HG02973 (cell line): ENCODE measurements around the gene PM20D2.

ENCODE experiments used
- ATAC-seq: cut with Tn5 transposase; IDR thresholded peaks from one replicate; pipeline ENCODE4 v1.9.1; 2021; ENCODE audit warnings: moderate library complexity; ENCODE audit not compliant: unreplicated experiment

The PM20D2 gene

DNA sequence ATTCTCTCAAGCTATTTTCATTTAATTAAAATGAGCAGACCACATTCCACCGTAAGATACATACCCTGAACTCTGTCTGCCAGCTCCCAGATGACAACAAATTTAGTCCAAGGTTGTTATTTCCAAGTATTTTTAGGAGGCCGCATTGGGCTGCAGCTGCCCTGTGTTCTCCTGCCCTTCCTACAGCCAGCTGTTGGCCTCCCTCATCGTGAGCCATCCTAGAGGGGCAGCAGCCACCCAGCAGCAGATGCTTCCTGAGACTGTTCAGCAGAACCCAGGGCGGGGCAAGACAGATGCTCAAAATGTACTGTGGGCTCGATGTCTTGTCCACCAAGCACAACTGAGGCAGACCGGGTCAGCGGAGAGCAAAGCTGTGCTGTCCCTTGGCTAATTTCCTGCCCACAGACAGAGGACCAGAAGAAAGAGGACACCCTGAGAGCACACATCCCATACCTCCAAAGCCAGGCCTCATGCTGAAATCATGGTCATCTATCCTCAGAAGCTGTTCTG lies 54.9 kb downstream of the PM20D2 start:
- ATAC-seq: no peak

DNA sequence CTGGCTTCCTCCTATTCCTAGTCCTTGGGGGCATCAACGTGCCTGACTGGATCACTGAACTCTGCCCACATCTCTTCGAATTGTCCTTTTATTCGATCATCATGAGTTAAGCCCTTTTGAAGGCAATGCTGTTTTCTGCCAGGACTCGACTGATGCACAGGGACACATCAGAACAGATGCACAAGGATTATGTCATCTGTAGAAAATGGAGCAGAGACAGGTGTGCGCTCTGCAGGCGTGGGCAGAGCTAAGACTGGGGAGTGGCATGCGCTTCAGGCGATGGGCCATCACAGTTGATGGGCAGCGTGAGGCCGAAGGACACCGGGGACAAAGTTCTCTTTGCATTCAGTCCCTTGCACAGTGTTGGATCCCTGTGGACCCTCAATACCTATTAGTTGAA lies 58.2 kb downstream of the PM20D2 start:
- ATAC-seq: no peak

DNA sequence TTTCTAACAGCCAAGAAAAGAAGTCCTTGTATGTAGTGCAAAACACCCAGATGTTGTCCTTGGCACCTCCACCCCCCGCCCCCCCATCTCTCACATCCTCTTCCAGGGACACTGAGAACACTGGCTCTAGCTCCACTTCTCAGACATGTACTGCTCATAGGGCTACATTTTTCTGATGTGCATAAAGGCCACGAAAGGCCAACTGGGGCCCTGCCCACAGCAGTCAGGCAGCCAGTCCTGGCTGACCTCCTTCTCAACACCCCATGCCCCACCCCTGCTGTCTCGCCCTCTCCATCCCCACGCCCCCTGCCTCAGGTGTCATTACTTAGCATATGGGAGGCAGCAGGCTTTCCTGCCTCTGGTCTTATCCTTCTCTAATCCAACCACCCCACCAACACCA lies 60.0 kb downstream of the PM20D2 start:
- ATAC-seq: no peak

DNA sequence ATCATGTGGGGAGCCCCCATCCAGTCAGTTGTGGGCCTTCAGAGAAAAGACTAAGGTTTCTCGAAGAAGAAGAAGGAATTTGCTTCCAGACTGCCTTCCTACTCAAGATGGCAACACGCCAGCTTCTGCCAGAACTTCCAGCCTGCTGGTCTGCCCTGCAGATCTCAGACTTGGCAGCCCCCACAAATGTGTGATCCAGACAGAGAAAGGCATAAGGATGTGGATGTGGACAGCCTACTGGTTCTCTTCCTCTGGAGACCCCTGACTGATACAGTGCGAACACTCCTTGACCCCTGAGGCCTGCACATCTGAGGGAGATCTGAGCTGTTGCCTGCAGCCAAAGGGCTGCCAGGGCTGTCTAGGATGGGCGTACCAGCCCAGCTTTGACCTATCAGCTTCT lies 62.7 kb downstream of the PM20D2 start:
- no peak for ATAC-seq

DNA sequence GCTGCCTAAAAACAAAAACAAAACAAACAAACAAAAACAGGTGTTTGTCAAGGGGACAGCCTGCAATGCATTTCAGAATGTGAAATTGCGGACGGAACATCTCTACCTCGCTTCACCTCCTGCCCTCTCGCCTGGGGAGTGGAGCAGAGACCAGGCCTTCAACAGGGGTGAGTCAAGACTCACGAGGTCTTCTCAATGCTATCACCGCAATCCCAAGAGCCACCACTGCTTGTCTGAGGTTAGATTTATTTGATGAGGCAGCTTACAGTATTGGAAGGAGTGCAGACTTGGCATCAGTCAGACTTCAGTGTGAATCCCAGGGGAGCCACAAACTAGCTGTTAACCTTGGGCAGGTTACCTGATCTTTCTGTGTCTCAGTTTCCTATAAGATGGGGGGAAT lies 63.6 kb downstream of the PM20D2 start:
- ATAC-seq: no peak

DNA sequence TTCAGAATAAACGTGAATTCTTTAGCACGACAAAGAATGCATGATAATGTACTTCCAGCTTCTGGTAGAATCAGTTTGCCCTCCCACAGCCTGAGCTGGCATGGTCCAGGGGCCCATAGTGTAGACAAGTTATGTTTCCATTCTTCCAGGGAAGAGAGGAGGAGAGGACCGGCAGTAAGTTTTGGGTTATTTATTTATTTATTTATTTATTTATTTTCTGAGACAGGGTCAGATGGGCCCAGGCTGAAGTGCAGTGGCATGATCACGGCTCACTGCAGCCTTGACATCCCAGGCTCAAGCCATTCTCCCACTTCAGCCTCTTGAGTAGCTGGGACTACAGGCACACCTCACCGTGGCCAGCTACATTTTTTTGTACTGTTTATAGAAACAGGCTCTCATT lies 66.6 kb downstream of the PM20D2 start:
- ATAC-seq: no peak

DNA sequence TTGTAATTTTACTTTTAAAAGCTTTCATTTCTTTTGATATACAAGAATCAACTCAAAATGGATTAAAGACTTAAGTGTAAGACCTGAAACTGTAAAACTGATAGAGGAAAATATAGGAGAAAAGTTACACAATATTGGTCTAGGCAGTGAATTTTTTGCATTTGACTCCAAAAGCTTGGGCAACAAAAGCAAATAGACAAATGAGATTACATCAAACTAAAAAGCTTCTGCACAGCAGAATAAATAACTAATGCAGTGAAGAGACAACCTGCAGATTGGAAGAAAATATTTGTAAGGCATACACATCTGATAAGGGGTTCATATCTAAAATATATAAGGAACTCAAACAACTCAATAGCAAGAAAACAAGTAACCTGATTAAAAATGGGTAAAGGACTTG lies 68.3 kb downstream of the PM20D2 start:
- ATAC-seq: no peak
